ENCODE results near the gene EXT2. TPM values are rescaled to one million over a fixed set of nuclear protein-coding genes. Genes with fewer than 3 reads are reported as not detected.

The EXT2 gene
- total RNA-seq, 1 donor from 2014 or later: 67.7 TPM

- Histone ChIP-seq H3K4me2 (ENCODE audit: low read length) (no peak overlapping the region), H3K36me3 (ENCODE audit: insufficient read depth, low read length) (peaks cover 17% of the 10 kb centered on the region), H3K4me1 (ENCODE audit: insufficient read depth, low read length) (no peaks in the 10 kb centered on the region), H3K27me3 (ENCODE audit: insufficient read depth, low read length) (no peaks in the 10 kb centered on the region), H3K79me2 (ENCODE audit: insufficient read depth, low read length) (no peaks in the 10 kb centered on the region), H3K9me3 (ENCODE audit: insufficient read depth, low read depth, low read length) (no peaks in the 10 kb centered on the region), H2AFZ (ENCODE audit: low read depth, low read length) (no peak overlapping the region), H4K20me1 (ENCODE audit: insufficient read depth, low read length) (peaks cover 8% of the 10 kb centered on the region), H3K27ac (ENCODE audit: low read depth, low read length) (no peak overlapping the region), H3K9ac (ENCODE audit: low read length) (no peak overlapping the region), H3K4me3 (ENCODE audit: insufficient read depth, low read depth, low read length) (no peak overlapping the region)
- no peaks in the 10 kb centered on the region for H3K27me3 Mint-ChIP-seq (ENCODE audit: low read depth, unreplicated experiment)
- FAIRE-seq (no peak), DNase-seq (ENCODE audit: low read depth) (no peak)
- TF ChIP-seq CTCF (IDR thresholded peaks at IDR 0.05; ENCODE audit: insufficient read depth, low read depth, low read length): no peak
- no peak for TF ChIP-seq EZH2 (IDR thresholded peaks at IDR 0.05; ENCODE audit: insufficient read depth, low read length)
- H3K9me3 Mint-ChIP-seq (ENCODE audit: unreplicated experiment): no peaks in the 10 kb centered on the region
- peaks cover 10% of the 10 kb centered on the region for H3K4me1 Mint-ChIP-seq (ENCODE audit: low read depth, unreplicated experiment)
- peaks cover 22% of the 10 kb centered on the region for H3K36me3 Mint-ChIP-seq (ENCODE audit: low read depth, unreplicated experiment)
- H3K4me3 Mint-ChIP-seq (ENCODE audit: unreplicated experiment): no peak overlapping the region
- peak overlapping the region; percentile 75 for H3K27ac Mint-ChIP-seq (ENCODE audit: unreplicated experiment)
Observed at GRCh38 chr11:44125598-44125997, 30.1 kb downstream of the EXT2 start.

GRCh38 chr11:44126304-44126703 lies 30.8 kb downstream of the EXT2 start:
- Histone ChIP-seq H3K27ac (ENCODE audit: low read depth, low read length) (no peak overlapping the region), H2AFZ (ENCODE audit: low read depth, low read length) (no peak overlapping the region), H3K79me2 (ENCODE audit: insufficient read depth, low read length) (no peaks in the 10 kb centered on the region), H3K36me3 (ENCODE audit: insufficient read depth, low read length) (peaks cover 17% of the 10 kb centered on the region), H3K9me3 (ENCODE audit: insufficient read depth, low read depth, low read length) (no peaks in the 10 kb centered on the region), H3K4me1 (ENCODE audit: insufficient read depth, low read length) (no peaks in the 10 kb centered on the region), H4K20me1 (ENCODE audit: insufficient read depth, low read length) (peaks cover 7% of the 10 kb centered on the region), H3K4me2 (ENCODE audit: low read length) (no peak overlapping the region), H3K9ac (ENCODE audit: low read length) (no peak overlapping the region), H3K27me3 (ENCODE audit: insufficient read depth, low read length) (no peaks in the 10 kb centered on the region), H3K4me3 (ENCODE audit: insufficient read depth, low read depth, low read length) (no peak overlapping the region)
- H3K4me3 Mint-ChIP-seq (ENCODE audit: unreplicated experiment): no peak overlapping the region
- FAIRE-seq (no peak), DNase-seq (ENCODE audit: low read depth) (no peak)
- TF ChIP-seq CTCF (IDR thresholded peaks at IDR 0.05; ENCODE audit: insufficient read depth, low read depth, low read length): no peak
- TF ChIP-seq EZH2 (IDR thresholded peaks at IDR 0.05; ENCODE audit: insufficient read depth, low read length): no peak
- H3K27ac Mint-ChIP-seq (ENCODE audit: unreplicated experiment): no peak overlapping the region
- H3K36me3 Mint-ChIP-seq (ENCODE audit: low read depth, unreplicated experiment): peaks cover 23% of the 10 kb centered on the region
- H3K4me1 Mint-ChIP-seq (ENCODE audit: low read depth, unreplicated experiment): peaks cover 9% of the 10 kb centered on the region
- no peaks in the 10 kb centered on the region for H3K27me3 Mint-ChIP-seq (ENCODE audit: low read depth, unreplicated experiment)
- no peaks in the 10 kb centered on the region for H3K9me3 Mint-ChIP-seq (ENCODE audit: unreplicated experiment)

DNA sequence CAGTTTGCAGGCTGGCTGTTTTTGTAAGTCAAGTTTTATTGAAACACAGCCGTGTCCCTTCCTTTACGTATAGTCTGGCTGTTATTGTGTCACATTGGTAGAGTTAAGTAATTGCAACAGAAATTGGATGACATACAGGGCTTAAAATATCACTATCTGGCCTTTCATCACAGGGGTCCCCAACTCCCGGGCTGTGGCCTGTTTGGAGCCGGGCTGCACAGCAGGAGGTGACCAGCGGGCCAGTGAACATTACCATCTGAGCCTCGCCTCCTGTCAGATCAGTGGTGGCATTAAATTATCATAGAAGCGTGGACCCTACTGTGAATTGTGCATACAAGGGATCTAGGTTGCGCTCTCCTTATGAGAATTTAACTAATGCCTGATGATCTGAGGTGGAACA lies 31.7 kb downstream of the EXT2 start:
- Histone ChIP-seq H3K4me1 (ENCODE audit: insufficient read depth, low read length) (no peaks in the 10 kb centered on the region), H3K9ac (ENCODE audit: low read length) (no peak overlapping the region), H3K27me3 (ENCODE audit: insufficient read depth, low read length) (no peaks in the 10 kb centered on the region), H3K27ac (ENCODE audit: low read depth, low read length) (no peak overlapping the region), H3K36me3 (ENCODE audit: insufficient read depth, low read length) (peaks cover 17% of the 10 kb centered on the region), H3K4me2 (ENCODE audit: low read length) (no peak overlapping the region), H3K4me3 (ENCODE audit: insufficient read depth, low read depth, low read length) (no peak overlapping the region), H3K9me3 (ENCODE audit: insufficient read depth, low read depth, low read length) (no peaks in the 10 kb centered on the region), H2AFZ (ENCODE audit: low read depth, low read length) (no peak overlapping the region), H4K20me1 (ENCODE audit: insufficient read depth, low read length) (no peaks in the 10 kb centered on the region), H3K79me2 (ENCODE audit: insufficient read depth, low read length) (no peaks in the 10 kb centered on the region)
- TF ChIP-seq CTCF (IDR thresholded peaks at IDR 0.05; ENCODE audit: insufficient read depth, low read depth, low read length): no peak
- no peak for TF ChIP-seq EZH2 (IDR thresholded peaks at IDR 0.05; ENCODE audit: insufficient read depth, low read length)
- Mint-ChIP-seq H3K4me1 (ENCODE audit: low read depth, unreplicated experiment) (peaks cover 9% of the 10 kb centered on the region), H3K4me3 (ENCODE audit: unreplicated experiment) (no peak overlapping the region), H3K9me3 (ENCODE audit: unreplicated experiment) (no peaks in the 10 kb centered on the region), H3K36me3 (ENCODE audit: low read depth, unreplicated experiment) (peaks cover 20% of the 10 kb centered on the region), H3K27me3 (ENCODE audit: low read depth, unreplicated experiment) (no peaks in the 10 kb centered on the region), H3K27ac (ENCODE audit: unreplicated experiment) (no peak overlapping the region)
- DNase-seq (ENCODE audit: low read depth) (no peak), FAIRE-seq (no peak)

All from astrocyte (in vitro differentiated cells and primary cell).